NCI-H82 (cell line): ENCODE results near the gene RERE.
"Not testable (repeated sequence)": the region's sequence is repeated elsewhere in the genome, so short reads cannot be mapped to it uniquely, and the experiment has no call there.

Experiments
- DNase-seq: peaks from one replicate; lab custom pipeline; 2025; lab: John Stamatoyannopoulos, UW

RERE gene

GRCh38 chr1:8380310-8380709 lies 437.1 kb downstream of the RERE start:
- DNase-seq = not testable (repeated sequence)

DNA sequence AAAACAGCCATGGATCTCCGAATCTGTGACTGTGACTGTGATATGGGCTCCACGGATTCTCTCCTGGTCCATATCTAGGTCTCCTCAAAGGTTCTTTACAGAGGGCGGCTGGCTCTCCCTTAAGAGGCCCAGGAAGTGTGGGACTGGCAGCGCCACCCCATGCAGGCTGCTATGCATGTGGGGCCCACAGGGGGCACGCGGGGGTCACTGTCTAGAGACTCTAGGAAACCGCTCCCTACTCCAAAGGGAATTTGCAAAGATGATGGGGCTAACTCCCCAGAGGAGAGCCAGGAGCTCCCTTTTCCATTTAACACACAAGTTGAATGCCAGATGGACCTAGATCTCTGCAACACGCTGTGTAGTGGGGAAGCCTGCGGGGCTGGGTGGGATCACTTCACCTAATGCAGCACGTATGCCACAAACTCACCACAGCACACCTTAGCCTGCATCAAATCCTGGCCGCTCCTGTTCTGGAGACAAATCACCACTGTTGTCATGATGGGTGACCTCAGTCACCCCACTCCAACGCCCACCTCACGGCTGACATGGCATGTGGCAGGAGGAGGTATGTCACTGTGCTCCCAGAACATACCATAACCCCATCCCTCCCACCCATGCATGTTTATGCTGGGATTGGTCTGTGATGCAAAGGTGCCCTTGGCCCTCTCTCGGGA lies 437.8 kb downstream of the RERE start:
- DNase-seq = no peak

GRCh38 chr1:8378981-8379470 lies 438.4 kb downstream of the RERE start:
- DNase-seq = no peak

DNA sequence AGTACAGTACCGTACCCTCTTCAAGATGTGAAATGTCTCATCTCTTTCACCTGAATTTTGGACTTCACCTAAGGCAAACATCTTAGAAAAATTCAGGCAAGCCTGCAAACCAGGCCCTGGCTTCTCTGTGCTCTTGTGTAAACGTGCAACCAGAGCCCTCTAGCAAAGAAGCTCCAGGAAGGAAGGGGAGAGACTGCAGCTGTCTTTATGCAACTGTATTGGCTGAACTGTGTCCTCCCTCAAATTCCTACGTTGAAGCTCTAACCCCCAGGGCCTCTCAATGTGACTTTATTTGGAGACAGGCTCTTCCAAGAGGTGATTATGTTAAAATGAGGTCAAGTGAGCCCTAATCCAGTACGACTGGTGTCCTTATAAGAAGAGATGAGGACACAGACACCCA lies 439.3 kb downstream of the RERE start:
- DNase-seq = no peak

DNA sequence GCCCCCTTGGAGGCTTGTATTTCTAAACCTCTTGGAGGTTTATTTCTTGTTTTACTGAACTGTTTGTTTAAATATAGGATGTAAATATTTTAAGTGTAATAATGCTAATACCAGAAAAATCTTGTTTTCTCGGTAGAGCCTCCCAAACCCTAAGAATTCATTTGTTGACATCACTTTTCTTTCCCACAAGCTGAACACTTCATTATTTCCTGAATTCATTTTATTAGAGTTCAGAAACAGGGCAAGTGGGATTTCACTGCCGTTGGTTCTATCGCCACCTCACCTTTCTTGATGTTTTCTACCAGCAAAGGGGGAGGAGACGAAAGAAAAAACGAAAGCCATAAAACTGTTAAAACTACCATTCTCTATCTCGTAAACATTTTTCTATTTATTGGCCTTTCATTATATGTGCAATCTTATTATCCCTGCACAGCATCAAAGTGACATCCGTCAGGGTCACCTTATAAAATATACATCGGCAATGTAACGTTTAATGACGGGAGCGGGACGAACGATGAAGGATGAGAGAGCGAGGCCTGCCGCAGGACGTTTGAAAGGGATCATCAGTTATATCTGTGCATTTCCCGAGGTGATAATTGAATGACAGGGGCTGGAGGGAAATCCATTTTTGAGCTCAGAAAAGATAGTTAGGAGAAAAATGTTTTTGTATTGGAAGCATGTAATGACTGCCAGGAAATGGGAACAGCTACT lies 440.0 kb downstream of the RERE start:
- no peak for DNase-seq

DNA sequence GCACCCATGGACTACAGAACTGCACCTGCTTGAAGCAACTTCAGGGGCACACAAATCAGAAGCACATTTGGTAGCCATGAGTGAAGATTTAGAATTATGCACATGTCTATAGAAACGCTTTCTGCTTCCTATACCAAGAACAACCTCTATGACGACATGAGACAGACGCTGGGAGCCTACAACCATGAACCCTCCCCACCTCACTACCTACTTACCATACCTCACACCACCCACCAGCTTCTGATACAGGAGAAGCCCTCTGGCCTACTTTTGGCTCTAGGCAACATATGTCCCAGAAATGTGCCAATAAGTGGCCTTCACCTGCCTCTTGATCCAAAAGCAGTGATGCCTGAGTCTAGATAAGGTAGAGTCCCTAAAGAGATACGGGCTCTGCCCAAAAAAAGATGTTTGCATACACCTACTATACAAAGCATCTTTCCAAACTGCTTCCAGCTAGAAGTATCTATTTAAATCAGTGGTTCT lies 441.0 kb downstream of the RERE start:
- DNase-seq = no peak

DNA sequence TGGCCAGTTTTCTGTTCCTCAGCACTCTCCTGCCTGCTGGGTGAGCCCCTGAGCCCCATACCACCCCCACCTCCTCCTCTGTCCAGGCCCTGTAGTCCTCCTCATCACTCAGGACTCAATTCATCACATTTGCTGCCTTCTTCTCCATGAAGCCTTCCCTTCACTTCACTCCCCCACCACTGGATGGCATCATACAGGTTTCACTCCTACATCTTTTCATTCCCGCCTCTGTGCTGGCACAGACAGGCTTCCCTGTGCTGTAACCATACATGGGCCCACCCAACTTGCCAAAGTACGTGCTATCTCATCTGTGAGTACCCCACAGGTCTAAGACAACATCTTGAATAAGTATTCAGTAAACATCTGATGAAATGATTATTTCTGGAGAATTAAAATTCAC lies 442.6 kb downstream of the RERE start:
- DNase-seq = peak; percentile 82

GRCh38 chr1:8374356-8374755 lies 443.1 kb downstream of the RERE start:
- DNase-seq = peak; percentile 86

DNA sequence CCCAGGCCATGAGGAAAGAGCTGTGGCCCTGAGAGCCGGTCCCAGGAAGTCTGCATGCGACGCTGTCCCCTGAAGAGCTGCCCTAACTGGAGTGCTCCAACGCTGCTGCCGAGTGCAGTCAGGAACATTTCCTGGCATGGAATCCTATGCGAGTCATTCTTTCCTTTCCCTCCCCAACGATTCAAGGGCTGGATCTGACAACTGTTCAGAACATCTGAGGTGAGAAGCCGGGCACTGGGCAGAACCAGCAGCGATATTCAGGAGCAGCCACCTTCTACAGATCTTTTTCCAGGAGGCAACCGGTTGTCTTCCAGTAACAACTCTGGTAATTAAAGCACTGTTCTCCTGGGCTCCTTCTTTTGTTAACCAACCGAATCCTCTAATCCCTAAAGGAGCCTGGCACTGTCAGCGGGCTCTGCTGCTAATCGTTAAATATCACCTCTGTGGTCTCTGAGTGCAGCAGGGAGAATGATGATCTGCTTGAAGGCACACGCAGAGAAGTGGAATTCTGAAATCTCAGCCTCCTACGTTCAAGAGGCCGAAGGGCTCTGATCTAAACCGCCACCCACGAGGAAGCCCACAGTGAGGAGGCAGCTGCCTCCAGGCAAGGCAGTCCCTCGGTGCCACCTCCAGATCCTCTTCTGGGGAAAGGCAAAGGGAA lies 443.7 kb downstream of the RERE start:
- DNase-seq = peak; percentile 85

DNA sequence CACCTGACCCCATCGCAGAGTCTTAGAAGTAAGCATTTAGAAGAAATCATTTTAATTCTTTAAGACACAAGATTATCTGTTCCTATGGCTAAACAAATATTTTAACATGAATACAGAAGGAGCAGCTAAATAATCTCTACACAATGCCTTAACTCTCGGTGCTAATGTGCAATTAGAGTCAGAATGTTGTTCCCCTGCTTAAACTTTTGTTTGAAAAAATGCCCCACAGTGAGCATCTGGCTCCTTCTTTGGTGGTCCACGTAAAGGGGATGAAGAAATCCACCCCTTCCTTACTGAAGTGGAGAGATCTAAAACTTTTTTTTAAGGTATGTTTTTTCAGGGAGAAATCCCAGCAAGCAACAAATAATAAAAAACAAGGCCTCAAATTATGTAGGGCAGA lies 444.3 kb downstream of the RERE start:
- DNase-seq = no peak

GRCh38 chr1:8371372-8371991 lies 446.0 kb downstream of the RERE start:
- no peak for DNase-seq

GRCh38 chr1:8370905-8371315 lies 446.5 kb downstream of the RERE start:
- DNase-seq = no peak

- DNase-seq = no peak
These were observed 447.2 kb downstream of the RERE start for GRCh38 chr1:8370046-8370881.

GRCh38 chr1:8368956-8369639 lies 448.3 kb downstream of the RERE start:
- no peak for DNase-seq

DNA sequence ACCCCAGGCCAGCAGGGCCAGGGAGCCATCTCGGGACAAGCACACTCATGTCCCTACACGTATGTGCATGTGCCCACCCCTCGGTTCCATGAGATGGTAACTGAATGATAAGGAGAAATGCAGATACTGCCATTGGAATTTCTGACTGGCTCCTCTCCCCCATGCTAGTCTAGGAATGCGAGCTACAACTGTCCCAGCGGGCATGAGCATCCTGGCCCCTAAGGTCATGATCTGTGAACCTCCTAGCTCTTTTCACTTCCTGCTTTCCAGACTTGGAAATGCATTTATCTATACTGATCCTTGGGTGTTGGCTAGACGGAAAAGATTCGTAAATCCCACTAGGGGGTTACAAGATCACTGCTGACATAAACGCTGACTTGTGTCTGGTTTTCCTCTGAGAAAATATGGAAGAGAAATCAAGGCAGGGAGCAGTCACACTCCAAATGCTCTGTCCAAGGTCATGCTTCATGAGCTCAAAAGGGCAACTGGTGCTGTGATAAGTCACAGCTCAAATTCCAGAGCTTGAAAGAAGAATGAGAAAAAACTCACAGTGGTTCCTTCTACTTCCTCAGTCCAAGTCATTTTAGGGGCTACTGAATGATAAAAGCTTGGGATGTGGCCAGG lies 449.8 kb downstream of the RERE start:
- DNase-seq = no peak

- no peak for DNase-seq
These were observed 451.6 kb downstream of the RERE start for GRCh38 chr1:8365661-8366362.

DNA sequence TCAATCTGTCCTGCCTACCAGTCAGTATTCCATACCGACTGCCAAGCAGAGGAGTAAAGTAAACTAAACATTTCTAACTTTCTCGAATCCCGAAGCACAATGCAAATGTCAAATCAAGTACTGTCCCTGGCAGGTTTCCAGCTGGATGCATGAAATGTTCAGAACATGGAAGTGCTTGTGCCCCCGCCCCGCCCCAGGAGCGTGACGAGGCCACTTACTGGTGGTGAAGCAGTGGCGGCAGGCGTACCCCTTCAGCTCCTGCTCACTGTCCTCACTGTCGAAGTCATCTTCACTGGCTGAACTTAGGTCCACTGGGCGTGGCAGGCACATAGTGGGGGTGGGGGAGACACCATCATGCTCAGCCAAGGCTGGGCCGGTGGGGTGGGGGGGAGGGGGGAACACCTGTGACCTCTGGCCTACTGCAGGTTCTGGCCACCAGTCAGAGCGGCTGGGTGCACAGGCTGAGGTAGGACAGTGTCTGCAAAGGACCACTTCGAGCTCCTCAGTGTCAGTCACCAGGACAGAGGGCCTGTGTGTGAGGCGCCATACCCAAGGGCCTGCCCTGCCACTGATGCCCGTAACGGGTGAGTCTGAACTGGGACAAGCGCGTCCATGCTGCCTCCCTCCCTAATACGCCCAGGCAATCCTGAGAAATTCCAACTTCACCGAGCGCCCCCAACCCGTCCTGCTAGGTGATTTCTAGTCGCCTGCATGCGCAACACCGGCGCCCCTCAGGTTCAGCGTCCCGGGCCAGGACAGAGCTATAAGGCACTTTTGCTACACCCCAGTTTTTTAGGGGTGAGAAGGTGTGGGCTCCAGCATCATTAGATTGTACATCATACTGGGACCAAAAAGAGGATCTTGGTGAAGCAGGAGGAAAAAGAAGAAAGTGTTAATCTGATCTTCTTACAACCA lies 452.7 kb downstream of the RERE start:
- no peak for DNase-seq

DNA sequence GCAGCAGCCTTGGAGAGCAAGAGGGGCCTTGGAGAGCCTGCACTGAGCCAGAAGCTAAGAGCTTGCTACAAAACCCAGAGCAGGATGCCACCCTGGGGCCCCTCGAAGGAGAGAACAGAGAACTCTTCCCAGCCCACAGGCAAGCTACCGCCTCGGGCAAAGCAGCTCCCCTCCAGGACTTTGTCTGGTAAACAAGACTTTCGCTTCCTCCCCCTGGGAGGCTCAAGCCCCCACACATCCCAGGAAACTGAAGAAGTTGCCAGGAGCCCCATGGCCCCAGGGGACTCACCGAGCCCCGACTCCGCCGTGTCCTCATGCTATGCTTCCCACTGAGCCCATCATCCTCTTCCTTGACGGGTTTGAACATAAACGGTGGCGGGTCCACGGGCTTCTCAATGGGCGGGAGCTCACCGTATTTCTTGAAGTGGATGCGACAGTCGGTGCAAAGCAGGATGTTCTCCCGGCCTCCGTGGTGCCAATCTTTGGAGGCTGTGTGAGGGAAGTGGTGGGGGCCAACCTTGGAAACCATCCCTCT lies 453.6 kb downstream of the RERE start:
- DNase-seq = no peak
